Activated CD4-positive, CD25-positive, alpha-beta regulatory T cell (primary cell): Measurements from ENCODE around the gene ACTL8.
"Not testable (repeated sequence)": the region's sequence is repeated elsewhere in the genome, so short reads cannot be mapped to it uniquely, and the experiment has no call there.

Source experiments
- DNase-seq, 4 experiments: peaks; one replicate each; lab custom pipeline; 2025; lab: John Stamatoyannopoulos, UW

The ACTL8 gene

DNA sequence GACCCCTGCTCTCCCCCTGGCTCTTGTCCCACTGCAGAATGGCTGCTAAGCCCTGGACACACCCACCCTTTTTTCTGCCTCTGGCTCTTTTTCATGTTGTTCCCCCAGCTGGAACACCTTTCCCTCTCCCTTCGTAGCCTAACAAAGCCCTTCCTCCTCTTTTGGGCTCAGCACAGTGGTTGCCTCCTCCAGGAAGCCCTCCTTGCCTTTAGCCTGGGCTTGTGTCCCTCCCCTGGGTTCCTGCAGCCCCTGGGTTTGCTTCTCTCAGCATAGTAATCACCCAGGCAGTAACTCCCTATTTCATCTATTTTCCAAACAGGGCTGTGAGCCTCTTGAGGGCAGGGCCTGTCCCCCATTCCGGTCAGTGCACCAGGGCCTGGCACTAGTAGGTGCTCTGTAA, 19.8 kb upstream of the ACTL8 start:
- no peak for DNase-seq

GRCh38 chr1:17735793-17736192, 19.3 kb upstream of the ACTL8 start:
- no peak for DNase-seq

DNA sequence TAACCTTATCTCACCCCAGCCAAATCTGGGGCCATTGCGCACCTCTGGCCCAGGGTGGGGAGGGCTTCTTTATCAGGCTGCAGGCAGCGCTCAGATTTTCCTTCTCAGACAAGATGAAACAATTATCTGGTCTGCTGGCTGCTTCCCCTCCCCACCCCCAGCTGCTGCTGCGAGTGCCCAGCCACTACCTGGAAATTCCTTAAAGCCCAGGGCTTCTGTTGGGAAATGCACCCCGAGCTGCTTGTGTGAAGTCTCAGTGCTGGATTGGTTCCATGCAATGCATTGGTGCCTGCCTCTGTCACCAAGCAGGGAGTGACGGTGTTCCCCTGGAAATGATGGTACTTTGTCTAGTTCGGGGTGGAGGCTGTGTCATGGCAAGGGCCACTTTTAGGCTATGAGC, 18.5 kb upstream of the ACTL8 start:
- no peak for DNase-seq

GRCh38 chr1:17739050-17739449, 16.1 kb upstream of the ACTL8 start:
- DNase-seq: no peak

- DNase-seq: no peak
These were observed 14.1 kb upstream of the ACTL8 start for GRCh38 chr1:17741052-17741451.

DNA sequence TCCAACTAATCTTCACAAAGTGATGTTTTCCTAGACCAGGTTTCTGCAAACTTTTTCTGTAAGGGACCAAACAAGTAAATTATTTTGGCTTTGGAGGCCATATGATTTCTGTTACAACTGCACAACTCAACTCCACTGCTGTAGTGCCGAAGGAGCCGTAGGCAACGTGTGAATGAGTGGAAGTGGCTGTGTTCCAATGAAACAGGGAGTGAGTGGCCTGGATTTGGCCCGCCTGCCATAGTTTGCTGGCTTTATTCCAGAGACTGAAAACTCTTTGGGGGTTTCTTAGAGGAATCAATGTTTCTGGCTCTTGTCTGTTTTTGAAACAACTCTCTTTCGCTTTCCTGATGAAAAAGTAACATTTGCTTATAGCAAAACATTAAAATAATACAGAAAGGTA, 12.6 kb upstream of the ACTL8 start:
- DNase-seq: no peak

DNA sequence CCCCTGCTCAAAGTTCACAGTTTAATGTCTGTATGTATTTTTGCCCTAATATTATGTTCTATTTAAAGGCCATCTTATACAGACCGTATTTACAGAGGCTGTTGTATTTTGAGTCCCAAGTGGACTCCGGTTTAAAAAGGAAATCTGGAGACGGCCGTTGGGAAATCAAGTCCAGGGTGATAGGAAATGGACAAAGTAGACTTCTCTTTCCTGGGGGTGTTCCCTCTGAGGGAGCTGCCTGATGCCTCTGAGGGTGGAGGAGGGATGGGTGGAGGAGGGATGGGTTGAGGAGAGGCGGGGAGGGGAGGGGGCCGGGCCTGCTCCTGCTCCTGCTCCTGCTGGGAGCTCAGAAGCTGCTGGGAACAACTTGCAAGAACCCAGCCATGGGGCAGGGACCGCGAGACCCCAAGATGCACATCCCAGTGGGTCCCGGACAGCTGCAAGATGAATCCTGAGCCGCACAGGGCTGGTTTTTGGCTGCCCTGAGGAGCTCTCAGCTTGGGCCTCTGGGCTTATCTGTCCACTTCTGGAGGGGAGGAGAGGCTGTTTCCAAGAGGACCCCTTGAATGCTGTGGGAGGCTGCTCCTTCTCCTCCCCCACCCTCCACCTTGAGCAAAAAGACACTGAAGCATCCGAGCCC, 12.0 kb upstream of the ACTL8 start:
- no peak for DNase-seq

GRCh38 chr1:17743925-17744324, 11.2 kb upstream of the ACTL8 start:
- no peak for DNase-seq

GRCh38 chr1:17744666-17745478, 10.3 kb upstream of the ACTL8 start:
- no peak for DNase-seq

DNA sequence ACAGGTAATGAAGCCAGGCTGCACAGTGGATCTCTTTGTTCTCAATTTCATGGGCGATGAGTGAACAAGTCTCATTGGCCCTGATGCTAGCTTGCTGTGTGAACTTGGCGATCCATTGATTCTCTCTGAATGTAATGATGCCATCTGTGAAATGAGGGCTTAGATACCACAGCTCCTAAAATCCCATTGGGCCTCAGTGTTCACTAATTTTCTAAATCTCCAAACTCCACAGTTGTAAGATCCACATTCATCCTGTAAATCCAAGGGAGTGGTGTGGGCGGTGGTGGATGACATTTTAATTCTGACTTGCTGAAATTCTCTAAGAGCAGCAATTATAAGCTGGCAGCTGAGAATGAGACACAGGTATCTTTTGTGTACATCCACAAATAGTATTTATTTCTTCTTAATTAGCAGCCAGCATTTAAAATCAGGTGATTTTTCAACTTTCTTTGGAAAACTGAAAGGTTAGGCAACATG, 9.6 kb upstream of the ACTL8 start:
- no peak for DNase-seq

DNA sequence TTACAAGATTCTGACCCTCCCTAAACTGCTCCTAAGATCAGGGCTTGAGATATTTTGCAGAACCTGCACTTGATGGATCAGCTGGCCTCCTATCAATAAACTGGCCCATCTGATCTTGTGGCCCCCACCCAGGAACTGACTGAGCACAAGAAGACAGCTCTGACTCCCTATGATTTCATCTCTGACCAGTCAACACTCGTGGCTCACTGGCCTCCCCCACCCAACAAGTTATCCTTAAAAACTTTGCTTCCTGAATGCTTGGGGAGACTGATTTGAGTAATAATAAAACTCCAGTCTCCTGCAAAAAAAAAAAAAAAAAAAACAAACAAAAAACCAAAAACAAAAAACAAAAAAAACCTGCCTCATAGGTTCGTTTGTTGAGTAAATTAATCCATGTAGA, 8.9 kb upstream of the ACTL8 start:
- DNase-seq: not testable (repeated sequence)

GRCh38 chr1:17746920-17747319, 8.2 kb upstream of the ACTL8 start:
- no peak for DNase-seq

GRCh38 chr1:17750333-17750732, 4.8 kb upstream of the ACTL8 start:
- DNase-seq: no peak

- DNase-seq: no peak
These were observed 2.8 kb upstream of the ACTL8 start for GRCh38 chr1:17752356-17752755.

GRCh38 chr1:17757426-17757825, 2.3 kb downstream of the ACTL8 start:
- no peak for DNase-seq

- no peak for DNase-seq
These were observed 4.0 kb downstream of the ACTL8 start for GRCh38 chr1:17759114-17759513.

GRCh38 chr1:17762313-17762712, 7.2 kb downstream of the ACTL8 start:
- DNase-seq: no peak

GRCh38 chr1:17763417-17763816, 8.3 kb downstream of the ACTL8 start:
- DNase-seq: no peak

DNA sequence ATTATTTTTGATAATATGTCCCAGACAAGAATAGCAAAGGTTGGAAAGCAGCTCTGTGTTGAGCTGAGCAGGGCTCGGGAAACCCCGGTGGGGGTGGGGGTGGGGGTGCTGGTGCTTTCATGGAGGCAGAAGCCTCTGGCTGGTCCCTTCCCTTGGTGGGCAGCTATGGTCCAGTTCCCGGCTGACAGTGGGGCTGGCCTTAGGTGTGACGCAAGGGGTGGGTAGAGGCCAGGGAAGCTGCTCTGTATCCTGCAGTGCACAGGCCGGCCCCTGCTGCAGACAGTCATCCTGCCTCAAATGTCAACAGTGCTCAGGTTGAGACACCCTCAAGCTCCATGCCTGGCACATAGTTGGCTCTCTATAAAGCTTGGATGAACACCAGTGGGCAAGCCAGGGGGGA, 8.9 kb downstream of the ACTL8 start:
- DNase-seq: no peak

DNA sequence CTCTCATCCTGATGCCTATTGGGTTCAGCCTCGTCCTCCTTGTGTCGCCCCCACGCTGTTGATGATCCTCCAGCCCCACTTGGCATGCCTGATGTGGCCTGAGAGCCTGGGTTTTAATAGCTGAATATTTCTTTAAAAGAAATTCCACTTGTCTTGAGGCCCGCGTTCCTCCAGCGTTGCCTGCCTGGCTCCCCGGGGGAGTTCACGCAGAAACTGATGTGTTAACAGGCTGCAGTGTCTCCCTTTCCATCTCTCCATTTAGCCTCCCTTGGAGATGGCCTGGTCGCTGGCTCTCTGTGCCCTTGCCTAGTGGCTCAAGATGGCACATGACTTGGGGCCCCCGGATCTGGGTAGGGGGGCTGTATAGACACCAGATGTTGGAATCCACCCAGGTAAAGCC, 9.5 kb downstream of the ACTL8 start:
- no peak for DNase-seq

GRCh38 chr1:17765444-17766411, 10.6 kb downstream of the ACTL8 start:
- DNase-seq: no peak

DNA sequence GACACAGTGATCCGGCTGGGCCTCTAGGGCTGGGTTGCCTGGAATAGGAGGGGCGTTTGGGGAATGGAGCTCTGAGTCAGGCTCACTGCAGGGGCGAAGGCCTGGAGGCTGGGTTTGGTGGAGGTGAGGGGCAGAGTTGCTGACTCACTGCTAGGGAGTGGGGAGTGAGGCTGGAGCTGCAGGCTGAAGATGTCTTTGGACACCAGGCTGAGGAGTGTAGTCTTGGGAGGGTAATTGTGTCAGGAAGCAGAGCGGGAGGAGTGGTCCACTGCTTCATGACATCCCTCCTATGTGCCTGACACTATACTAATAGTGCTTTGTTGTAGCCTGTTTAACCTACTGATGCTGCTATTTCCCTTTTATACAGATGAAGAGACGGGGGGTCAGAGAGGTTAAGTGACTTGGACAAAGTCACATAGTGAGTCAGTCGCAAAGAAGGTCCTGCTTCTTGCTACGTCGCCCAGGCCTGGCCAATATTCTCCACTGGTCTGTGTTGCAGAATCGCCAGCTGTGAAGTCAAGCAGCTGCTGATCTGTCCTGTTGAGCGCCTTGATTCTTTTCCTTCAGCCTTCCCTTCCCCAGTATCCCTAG, 13.6 kb downstream of the ACTL8 start:
- DNase-seq: no peak
